Activated naive CD4-positive, alpha-beta T cell (primary cell): Measurements from ENCODE around the gene CASP8.
"Not testable (repeated sequence)": the region's sequence is repeated elsewhere in the genome, so short reads cannot be mapped to it uniquely, and the experiment has no call there.

Experiments used
- DNase-seq, 4 experiments: peaks; one replicate each; lab custom pipeline; 2025; lab: John Stamatoyannopoulos, UW

CASP8 gene

DNA sequence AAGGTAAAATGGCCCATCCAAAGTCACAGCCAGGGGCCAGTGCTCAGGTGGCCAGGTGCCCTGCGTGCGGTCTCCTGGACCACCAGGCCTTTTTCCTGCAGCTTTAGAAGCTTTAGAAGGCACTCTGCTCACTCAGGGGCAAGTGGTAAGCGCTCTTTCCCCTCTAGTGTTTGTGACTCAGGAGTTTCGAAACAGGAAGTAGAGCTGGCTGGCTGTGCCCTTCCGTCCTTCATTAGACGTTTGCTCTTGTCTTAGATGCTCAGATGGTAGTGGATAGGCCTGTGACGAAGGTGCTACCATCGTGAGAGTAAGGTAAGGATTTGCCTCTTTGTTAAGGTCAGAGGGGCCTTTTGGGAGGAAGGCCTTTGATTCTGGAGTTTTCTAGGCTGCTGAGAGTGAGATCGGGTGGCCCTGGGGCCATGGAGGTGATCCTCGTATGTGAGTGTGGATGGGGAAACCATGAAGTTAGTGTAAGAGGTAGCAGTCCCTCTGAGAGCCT, at the start of gene CASP8:
TSS of gene CASP8 (plus strand) at position 235 of the 499 bp plus-strand sequence. CDS start 5,951 bp downstream, outside the sequence.
- DNase-seq, result peak in 2 of 4 experiments; percentile 24 to 49

- no peak for DNase-seq
Observed at GRCh38 chr2:201215963-201216362, 44.4 kb upstream of the CASP8 start.

GRCh38 chr2:201216918-201217317, 43.4 kb upstream of the CASP8 start:
- no peak for DNase-seq

DNA sequence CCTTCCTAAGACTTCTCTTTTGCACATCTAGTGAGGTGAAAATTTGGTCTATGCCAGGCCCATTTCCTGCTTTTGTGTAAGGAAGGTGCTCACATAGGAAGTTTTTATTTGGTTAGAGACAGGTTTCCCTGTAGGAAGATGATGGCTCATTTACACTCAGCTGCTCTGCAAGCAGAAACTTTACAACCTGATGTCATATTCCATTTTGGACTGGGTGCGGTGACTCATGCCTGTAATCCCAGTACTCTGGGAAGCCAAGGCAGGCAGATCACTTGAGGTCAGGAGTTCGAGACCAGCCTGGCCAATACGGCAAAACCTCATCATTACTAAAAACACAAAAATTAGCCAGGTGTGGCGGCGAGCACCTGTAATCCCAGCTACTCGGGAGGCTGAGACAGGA, 41.6 kb upstream of the CASP8 start:
- no peak for DNase-seq

DNA sequence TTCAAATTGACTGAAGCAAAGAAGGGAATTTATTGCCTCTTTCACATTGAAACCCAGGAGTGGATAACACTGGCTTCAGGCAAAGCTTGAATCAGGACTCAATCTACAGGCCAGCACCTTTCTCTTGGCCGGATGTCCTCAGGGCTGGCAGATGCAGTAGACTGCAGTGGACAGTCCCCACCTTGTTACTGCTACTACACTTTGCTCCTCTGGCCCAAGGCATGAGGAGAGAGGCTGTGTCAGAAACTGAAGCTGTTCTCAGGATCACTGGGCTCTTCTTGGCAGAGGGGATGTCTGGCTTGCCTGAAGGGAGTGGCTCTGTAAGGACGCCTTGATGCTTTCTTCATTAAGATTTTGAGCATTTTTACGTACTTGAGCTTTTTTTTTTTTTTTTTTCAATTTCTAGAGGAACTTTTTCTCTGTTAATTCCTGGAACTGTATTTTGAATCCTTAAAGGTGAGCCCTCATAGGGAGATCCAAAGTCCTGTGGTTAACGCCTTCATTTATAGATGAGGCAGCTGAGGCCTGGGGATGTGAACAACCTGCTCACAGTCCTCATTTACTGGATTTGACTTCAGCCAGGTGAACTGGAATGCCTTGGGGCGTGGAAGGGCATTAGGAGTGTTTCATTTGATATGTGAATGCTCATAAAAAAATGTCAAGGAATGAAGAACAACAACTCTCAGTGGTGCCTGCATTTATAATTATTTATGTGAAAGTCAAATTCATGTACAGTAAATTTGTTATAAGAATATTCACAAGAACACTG, 40.8 kb upstream of the CASP8 start:
- DNase-seq, result no peak

GRCh38 chr2:201220102-201220570, 40.2 kb upstream of the CASP8 start:
- no peak for DNase-seq

DNA sequence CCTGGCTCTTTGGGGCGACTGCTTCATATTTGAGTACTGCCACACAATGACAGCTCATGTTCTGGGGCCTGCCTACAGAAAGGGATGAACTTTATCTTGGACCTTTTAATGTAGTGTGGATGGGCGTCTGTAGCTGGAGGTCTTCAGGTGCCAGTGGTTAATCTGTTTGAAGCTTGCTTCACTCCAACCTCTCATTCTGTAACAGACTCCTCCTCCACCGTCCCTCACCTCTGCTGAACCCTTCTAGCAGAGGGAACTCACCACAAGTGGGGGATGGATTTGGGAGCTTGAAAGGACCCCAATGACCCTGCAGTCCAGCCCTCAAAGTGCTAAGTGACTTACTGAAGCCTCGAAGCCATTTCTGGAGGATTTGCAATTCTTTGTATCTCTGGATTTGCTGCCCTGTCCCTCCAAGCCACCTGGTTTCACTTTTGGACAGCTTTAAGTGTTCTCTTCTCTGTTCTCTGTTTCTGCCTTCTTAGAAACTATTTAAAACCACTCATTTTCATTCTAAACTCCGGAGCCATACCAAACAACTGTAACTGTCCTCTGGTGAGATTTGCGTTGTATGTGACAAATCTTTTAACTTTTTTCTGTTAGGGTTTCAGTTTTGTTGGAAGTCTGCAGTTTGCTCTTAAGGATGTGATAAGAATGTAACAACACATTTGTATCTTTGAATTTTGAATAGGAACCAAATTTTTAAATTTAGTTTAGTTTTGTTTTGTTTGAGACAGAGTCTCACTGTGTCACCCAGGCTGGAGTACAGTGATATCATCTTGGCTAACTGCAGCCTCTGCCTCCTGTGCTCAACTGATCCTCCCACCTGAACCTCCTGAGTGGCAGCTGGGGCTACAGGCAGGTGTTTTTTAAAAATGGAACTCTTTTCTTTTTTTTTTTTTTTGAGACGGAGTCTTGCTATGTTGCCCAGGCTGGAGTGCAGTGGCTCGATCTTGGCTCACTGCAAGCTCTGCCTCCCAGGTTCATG, 37.0 kb upstream of the CASP8 start:
- DNase-seq, result no peak

DNA sequence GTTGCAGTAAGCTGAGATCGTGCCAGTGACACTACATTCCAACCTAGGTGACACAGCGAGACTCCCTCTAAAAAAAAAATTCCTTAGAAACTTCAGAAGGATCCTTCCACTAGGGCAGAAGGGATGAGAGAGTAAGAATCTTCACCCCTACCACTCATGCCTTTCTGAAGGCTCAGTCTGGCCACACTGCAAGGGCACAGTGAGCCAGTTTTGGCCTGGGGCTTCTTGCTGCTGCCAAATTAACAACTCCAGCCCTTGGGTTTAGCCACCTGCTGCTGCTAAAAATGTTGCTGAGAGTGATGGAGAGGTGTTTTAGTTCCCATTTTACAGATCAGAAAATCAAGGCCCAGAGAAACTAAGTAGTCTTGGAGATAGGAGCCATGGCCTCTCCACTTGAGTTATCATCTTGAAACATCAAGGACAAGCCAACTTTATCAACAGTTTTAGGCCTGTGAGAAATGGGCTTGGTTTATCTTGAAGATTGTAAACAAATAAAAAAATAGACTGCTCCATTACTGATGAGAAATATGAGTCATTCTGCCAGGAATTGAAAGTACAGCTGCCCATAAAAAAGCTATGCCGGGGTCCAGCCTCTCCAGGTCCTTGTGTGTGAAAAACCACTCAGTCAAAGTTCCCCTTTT, 31.9 kb upstream of the CASP8 start:
- DNase-seq, result no peak

GRCh38 chr2:201228912-201229290, 31.4 kb upstream of the CASP8 start:
- DNase-seq, result no peak

DNA sequence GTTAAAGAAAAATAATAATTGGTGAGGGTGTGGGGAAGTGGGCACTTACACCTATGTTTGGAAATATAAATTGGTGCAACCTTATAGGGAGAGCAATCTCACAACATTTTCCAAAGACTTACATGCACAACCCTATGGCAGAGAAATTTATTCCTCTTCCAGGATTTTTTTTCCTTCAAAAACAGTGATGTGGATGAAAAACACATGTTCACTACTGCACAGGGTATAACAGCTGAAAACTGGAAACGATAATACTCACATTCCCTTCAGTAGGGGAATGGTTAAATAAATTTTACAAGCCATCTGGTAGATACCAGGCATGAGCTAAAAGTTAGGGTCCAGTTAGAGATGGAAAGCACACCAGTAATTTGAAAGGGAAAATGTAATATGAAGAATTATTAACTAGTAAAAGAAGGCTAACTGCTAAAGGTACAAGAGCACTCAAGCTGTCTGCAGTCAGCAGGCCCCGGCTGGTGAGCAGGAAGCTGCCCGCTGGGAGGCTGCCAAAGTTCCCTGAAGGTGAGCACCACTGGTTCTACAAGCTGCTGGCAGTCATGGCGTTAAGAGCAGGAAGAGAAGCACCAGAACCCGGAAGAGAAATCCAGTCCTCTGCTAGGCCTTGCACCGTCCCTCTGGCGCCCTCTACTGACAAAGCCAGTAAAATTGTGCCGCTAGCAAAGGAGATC, 28.4 kb upstream of the CASP8 start:
- peak; percentile 46 to 76 (median 72) for DNase-seq

DNA sequence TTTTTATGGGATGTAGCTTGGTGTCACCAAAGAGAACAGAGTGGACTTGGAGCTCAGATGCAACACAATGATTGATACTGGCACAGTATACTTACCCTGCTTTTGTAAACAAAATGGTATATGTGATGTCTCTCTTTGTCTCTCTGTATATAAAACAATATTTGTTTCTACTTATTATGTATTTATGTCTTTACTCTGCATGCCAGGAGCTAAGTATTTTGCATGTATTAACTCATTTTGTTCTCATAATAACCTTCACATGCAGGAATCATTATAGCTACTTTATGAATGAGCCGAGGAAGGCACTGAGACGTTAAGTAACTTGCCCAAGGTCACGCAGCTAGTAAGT, 27.9 kb upstream of the CASP8 start:
- DNase-seq, result no peak

- DNase-seq, result peak; percentile 46 to 72 (median 57)
Observed at GRCh38 chr2:201233192-201233811, 27.0 kb upstream of the CASP8 start.

DNA sequence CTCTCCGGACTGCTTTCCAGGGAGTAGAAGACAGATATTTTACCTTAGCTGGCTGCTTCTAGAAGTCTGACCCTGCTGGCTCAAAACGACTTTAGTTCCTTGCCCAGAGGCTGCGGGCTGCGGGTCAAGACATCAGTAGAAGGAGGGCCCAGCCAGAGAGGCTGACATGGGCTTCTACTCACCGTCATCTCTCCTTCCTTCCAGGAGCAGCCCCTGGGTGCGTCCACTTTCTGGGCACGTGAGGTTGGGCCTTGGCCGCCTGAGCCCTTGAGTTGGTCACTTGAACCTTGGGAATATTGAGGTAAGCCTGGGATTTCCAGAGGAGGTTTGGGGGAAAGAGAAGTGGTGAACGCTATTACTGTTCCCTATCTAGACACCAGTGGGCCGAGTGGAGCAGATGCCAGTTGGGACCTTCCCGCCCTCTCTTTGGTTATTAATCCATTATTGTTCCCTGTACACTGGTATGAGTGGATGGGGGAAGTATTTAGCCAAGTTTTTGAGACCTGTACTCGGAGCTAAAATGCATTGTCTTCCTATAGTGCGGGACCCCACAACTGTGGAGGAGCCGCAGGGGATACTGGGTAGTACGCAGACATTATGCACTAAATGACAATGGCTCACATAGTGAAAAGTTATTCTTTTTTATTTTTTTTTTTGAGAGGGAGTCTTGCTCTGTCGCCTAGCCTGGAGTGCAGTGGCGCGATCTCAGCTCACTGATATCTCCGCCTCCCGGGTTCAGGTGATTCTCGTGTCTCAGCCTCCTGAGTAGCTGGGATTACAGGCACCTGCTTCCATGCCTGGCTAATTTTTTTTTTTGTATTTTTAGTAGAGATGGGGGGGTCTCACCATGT, 26.3 kb upstream of the CASP8 start:
- DNase-seq, result no peak

GRCh38 chr2:201234663-201235135, 25.6 kb upstream of the CASP8 start:
- no peak for DNase-seq

DNA sequence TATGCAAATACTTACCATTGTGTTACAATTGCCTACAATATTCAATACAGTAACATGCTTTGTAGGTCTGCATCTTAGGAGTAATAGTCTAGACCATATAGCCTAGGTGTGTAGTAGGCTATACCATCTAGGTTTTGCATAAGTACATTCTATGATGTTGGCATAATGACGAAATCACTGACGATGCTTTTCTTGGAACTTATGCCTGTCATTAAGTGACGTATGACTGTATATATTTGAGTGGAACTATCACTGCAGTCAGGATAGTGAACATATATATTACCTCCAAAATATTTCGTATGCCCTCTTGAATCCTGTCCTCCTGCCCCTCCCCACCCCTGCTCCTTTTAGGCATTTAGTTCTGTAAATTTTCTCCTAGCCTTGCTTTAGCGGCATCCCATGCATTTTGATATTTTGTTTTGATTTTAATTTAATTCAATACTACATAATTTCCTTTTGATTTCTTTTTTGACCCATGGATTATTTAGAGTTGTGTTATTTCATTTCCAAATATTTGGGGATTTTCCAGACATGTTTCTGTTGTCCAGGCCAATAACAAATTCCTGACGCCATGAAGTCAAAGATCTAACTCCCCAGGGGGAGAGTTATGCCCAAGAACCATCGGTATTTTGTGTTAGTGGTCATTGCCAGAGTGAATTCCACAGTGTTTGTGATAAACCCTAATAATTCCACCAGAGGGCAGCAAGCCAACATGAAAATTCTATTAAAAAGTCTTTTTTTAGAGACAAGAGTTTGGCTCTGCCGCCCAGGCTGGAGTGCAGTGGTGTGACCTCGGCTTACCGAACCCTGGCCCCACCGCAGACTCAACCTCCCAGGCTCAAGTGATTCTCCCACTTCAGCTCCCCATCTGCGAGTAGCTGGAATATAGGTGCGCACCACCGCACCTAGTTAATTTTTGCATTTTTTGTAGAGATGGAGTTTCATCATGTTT, 24.2 kb upstream of the CASP8 start:
- peak in 2 of 4 experiments; percentile 16 to 29 for DNase-seq

GRCh38 chr2:201237486-201238123, 22.7 kb upstream of the CASP8 start:
- no peak for DNase-seq

GRCh38 chr2:201239167-201239935, 21.0 kb upstream of the CASP8 start:
- DNase-seq, result not testable (repeated sequence)
